Fibroblast of lung (primary cell): Measurements from ENCODE around the gene GPR68.

Experiments
- CTCF ChIP-seq, 2 donors: IDR thresholded peaks in 1 of 2; conservative IDR thresholded peaks in 1 of 2; 1 replicate in 1 of 2; 2 replicates in 1 of 2; pipeline ENCODE4 v1.5.1; 2011 to 2012; ENCODE audit warnings: low read length in 2 of 2, control low read depth in 1 of 2, inconsistent platforms in 1 of 2, low read depth in 1 of 2, mild to moderate bottlenecking in 1 of 2
- EZH2 ChIP-seq: IDR thresholded peaks from 2 replicates; pipeline ENCODE4 v1.5.1; 2012; ENCODE audit warnings: low read length, control low read depth, mild to moderate bottlenecking; ENCODE audit errors: missing control alignments

DNA sequence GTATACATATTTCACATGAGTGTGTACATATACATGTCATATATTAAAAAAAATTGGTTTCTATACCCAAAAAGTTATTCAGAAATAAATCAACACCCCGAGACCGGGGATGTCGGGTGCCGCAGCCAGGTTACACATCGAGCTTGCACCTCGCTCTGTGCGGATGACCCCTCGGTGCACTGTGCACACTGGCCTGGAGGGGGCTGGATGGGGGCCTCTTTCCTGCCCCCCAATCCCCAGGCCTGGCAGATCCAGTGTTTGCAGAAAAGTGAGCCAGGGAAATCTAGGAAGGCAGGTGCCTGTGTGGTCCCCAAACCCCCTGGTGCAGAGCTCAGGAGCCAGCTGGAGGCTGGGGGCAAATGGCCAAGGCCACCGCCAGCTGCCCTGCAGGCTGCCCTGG is 27.1 kb upstream of the GPR68 start:
- TF ChIP-seq CTCF (conservative IDR thresholded peaks at IDR 0.05 in 1 of 2, IDR thresholded peaks at IDR 0.05 in 1 of 2; ENCODE audit: low read depth in 1 of 2, low read length in 2 of 2) (no peak), EZH2 (no peak)
